GM23338 (cell line): ENCODE measurements around the gene DTNB. TPM values are rescaled to one million over a fixed set of nuclear protein-coding genes. Genes with fewer than 3 reads are reported as not detected.

Source experiments
- ATAC-seq: fragments of 200-7000 bp; cut with Tn5 transposase; 3 replicates; pipeline ENCODE4 v1.9.1; 2020
- DNase-seq: peaks from one replicate; pipeline ENCODE4 v3.0.0-alpha.2; 2015; ENCODE audit warnings: low spot score
- H2AFZ ChIP-seq: fragments of 200-600 bp; sonication (generic); 2 replicates; pipeline ENCODE4 v1.8.0; 2016; ENCODE audit warnings: antibody characterized with exemption, mild to moderate bottlenecking, moderate library complexity
- H3F3A ChIP-seq: fragments of 200-600 bp; sonication (generic); replicated peaks from 2 replicates; pipeline ENCODE4 v1.8.0; 2017; ENCODE audit warnings: antibody characterized with exemption, mixed run types, low read depth
- H3K27ac ChIP-seq: fragments of 200-600 bp; sonication (generic); 2 replicates; pipeline ENCODE4 v1.6.1; 2016; ENCODE audit warnings: low read depth
- H3K27me3 ChIP-seq: fragments of 200-600 bp; sonication (generic); 2 replicates; pipeline ENCODE4 v1.8.0; 2016; ENCODE audit warnings: mild to moderate bottlenecking, mixed run types, moderate library complexity; ENCODE audit not compliant: insufficient read depth
- H3K36me3 ChIP-seq: fragments of 200-600 bp; sonication (generic); 2 replicates; pipeline ENCODE4 v1.8.0; 2016; ENCODE audit warnings: mild to moderate bottlenecking; ENCODE audit not compliant: insufficient read depth
- H3K4me1 ChIP-seq: fragments of 200-600 bp; sonication (generic); 2 replicates; pipeline ENCODE4 v1.8.0; 2016; ENCODE audit warnings: mild to moderate bottlenecking, moderate library complexity; ENCODE audit not compliant: insufficient read depth
- H3K4me2 ChIP-seq: fragments of 200-600 bp; sonication (generic); 2 replicates; pipeline ENCODE4 v1.7.1; 2017; ENCODE audit warnings: mixed run types
- H3K4me3 ChIP-seq: fragments of 200-600 bp; sonication (generic); 2 replicates; pipeline ENCODE4 v1.6.1; 2016; ENCODE audit warnings: mixed run types
- H3K79me2 ChIP-seq: fragments of 200-600 bp; sonication (generic); replicated peaks from 2 replicates; pipeline ENCODE4 v1.8.0; 2017; ENCODE audit warnings: mild to moderate bottlenecking; ENCODE audit not compliant: insufficient read depth
- H3K9me2 ChIP-seq: fragments of 200-600 bp; sonication (generic); 2 replicates; pipeline ENCODE4 v1.8.0; 2017; ENCODE audit not compliant: insufficient read depth
- H4K20me1 ChIP-seq: fragments of 200-600 bp; sonication (generic); replicated peaks from 2 replicates; pipeline ENCODE4 v1.8.0; 2017; ENCODE audit warnings: mild to moderate bottlenecking; ENCODE audit not compliant: insufficient read depth
- H3K27ac Mint-ChIP-seq: 2 replicates; pipeline ENCODE4 v1.8.0; 2020; ENCODE audit warnings: inconsistent platforms, mild to moderate bottlenecking, moderate library complexity, mixed read lengths
- H3K27me3 Mint-ChIP-seq: 3 replicates; pipeline ENCODE4 v1.8.0; 2022; ENCODE audit warnings: low read depth, mild to moderate bottlenecking, moderate library complexity, mixed read lengths, inconsistent platforms; ENCODE audit not compliant: insufficient read depth, poor library complexity
- H3K36me3 Mint-ChIP-seq: 3 replicates; pipeline ENCODE4 v1.8.0; 2021; ENCODE audit warnings: low read depth, mild to moderate bottlenecking, inconsistent platforms, moderate library complexity, mixed read lengths
- H3K4me1 Mint-ChIP-seq: 3 replicates; pipeline ENCODE4 v1.8.0; 2020; ENCODE audit warnings: mild to moderate bottlenecking, inconsistent platforms, mixed read lengths
- H3K4me3 Mint-ChIP-seq: 3 replicates; pipeline ENCODE4 v1.8.0; 2021; ENCODE audit warnings: moderate library complexity, mild to moderate bottlenecking, inconsistent platforms, mixed read lengths
- H3K9me3 Mint-ChIP-seq: 3 replicates; pipeline ENCODE4 v1.8.0; 2020; ENCODE audit warnings: moderate library complexity, mild to moderate bottlenecking, inconsistent platforms, mixed read lengths
- CREB1 ChIP-seq: fragments of 250-450 bp; sonication (Bioruptor Pico); IDR thresholded peaks from 2 replicates; pipeline ENCODE4 v1.5.0; 2020; ENCODE audit warnings: low read depth, mild to moderate bottlenecking, moderate library complexity
- ETS1 ChIP-seq: IDR thresholded peaks from 2 replicates; pipeline ENCODE4 v1.6.1; 2016; ENCODE audit warnings: antibody characterized with exemption
- EZH2 ChIP-seq: fragments of 200-600 bp; sonication (generic); IDR thresholded peaks from one replicate; pipeline ENCODE4 v1.8.0; 2017; ENCODE audit warnings: antibody characterized with exemption, mild to moderate bottlenecking, low read depth; ENCODE audit not compliant: unreplicated experiment
- EZH2phosphoT487 ChIP-seq: fragments of 200-600 bp; sonication (generic); IDR thresholded peaks from one replicate; pipeline ENCODE4 v1.8.1; 2018; ENCODE audit warnings: antibody characterized with exemption; ENCODE audit not compliant: unreplicated experiment
- JUNB ChIP-seq: IDR thresholded peaks from one replicate; pipeline ENCODE4 v1.6.1; 2016; ENCODE audit warnings: antibody characterized with exemption; ENCODE audit not compliant: unreplicated experiment
- NANOG ChIP-seq: IDR thresholded peaks from 2 replicates; pipeline ENCODE4 v1.6.1; 2016; ENCODE audit warnings: antibody characterized with exemption, borderline replicate concordance
- POLR2AphosphoS5 ChIP-seq: IDR thresholded peaks from 2 replicates; pipeline ENCODE4 v1.6.1; 2016; ENCODE audit warnings: antibody characterized with exemption, low read depth
- ZNF331 ChIP-seq: fragments of 250-450 bp; sonication (Bioruptor Pico); IDR thresholded peaks from 2 replicates; pipeline ENCODE4 v1.5.0; 2020; ENCODE audit warnings: low read depth, mild to moderate bottlenecking, moderate library complexity
- polyA plus RNA-seq: library from polyadenylated mRNA; unstranded; fragments of >200 nt; fragmentation: Nextera tagmentation; extraction: Ambion mirVana; gene quantifications from 2 replicates; pipeline ENCODE4 v1.2.1, GENCODE V29; 2016
- total RNA-seq: library from RNA; depleted of rRNA; stranded (reverse); fragments of >200 nt; shearing (Covaris generic); gene quantifications from 2 replicates; pipeline ENCODE4 v1.2.3, GENCODE V29; 2014
- TF ChIP-seq, protein P1 (sequence below): fragments of 250-450 bp; sonication (Bioruptor Pico); IDR thresholded peaks from 2 replicates; pipeline ENCODE4 v1.5.0; 2020; ENCODE audit warnings: mild to moderate bottlenecking, moderate library complexity
- TF ChIP-seq, protein P2 (sequence below), 2 experiments: fragments of 200-600 bp in 1 of 2; sonication (generic) in 1 of 2; conservative IDR thresholded peaks; 2 replicates each; pipeline versions ENCODE4 v1.5.1 to v1.6.1; 2016 to 2017; ENCODE audit warnings: antibody characterized with exemption in 2 of 2, low read depth in 2 of 2, mild to moderate bottlenecking in 2 of 2, moderate library complexity in 1 of 2
- TF ChIP-seq, protein P3 (sequence below): IDR thresholded peaks from one replicate; pipeline ENCODE4 v1.6.1; 2018; ENCODE audit warnings: antibody characterized with exemption; ENCODE audit not compliant: unreplicated experiment

The DTNB gene
- total and polyA plus RNA-seq, 2 experiments from 2014 or later: 22.1 to 29.4 TPM

DNA sequence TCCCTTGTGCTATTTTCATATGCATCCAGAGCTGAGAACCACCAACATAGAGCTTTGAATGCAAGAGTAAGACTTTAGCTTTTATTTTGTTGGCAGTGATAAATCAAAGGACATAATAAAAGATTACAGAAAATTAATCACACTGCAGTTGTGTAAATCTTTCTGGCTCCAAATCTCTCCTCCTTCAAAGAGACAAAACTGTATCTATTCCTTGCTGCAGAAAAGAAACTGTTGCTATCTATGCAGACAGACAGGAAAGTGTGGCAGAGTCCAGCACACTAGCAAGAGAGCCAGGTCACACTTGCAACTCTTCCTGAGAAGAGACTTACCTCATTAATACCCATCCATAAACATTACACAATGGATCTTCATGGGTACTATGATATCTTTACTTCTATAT, 57.5 kb downstream of the DTNB start:
- H3K4me2 ChIP-seq: peak overlapping the region; percentile 70
- TF ChIP-seq NANOG (no peak), CREB1 (CRISPR knock-in tag) (no peak), ZNF331 (CRISPR knock-in tag) (no peak), EZH2 (no peak), POLR2AphosphoS5 (no peak), EZH2phosphoT487 (no peak), ETS1 (no peak), JUNB (no peak)
- TF ChIP-seq, protein P1, sequence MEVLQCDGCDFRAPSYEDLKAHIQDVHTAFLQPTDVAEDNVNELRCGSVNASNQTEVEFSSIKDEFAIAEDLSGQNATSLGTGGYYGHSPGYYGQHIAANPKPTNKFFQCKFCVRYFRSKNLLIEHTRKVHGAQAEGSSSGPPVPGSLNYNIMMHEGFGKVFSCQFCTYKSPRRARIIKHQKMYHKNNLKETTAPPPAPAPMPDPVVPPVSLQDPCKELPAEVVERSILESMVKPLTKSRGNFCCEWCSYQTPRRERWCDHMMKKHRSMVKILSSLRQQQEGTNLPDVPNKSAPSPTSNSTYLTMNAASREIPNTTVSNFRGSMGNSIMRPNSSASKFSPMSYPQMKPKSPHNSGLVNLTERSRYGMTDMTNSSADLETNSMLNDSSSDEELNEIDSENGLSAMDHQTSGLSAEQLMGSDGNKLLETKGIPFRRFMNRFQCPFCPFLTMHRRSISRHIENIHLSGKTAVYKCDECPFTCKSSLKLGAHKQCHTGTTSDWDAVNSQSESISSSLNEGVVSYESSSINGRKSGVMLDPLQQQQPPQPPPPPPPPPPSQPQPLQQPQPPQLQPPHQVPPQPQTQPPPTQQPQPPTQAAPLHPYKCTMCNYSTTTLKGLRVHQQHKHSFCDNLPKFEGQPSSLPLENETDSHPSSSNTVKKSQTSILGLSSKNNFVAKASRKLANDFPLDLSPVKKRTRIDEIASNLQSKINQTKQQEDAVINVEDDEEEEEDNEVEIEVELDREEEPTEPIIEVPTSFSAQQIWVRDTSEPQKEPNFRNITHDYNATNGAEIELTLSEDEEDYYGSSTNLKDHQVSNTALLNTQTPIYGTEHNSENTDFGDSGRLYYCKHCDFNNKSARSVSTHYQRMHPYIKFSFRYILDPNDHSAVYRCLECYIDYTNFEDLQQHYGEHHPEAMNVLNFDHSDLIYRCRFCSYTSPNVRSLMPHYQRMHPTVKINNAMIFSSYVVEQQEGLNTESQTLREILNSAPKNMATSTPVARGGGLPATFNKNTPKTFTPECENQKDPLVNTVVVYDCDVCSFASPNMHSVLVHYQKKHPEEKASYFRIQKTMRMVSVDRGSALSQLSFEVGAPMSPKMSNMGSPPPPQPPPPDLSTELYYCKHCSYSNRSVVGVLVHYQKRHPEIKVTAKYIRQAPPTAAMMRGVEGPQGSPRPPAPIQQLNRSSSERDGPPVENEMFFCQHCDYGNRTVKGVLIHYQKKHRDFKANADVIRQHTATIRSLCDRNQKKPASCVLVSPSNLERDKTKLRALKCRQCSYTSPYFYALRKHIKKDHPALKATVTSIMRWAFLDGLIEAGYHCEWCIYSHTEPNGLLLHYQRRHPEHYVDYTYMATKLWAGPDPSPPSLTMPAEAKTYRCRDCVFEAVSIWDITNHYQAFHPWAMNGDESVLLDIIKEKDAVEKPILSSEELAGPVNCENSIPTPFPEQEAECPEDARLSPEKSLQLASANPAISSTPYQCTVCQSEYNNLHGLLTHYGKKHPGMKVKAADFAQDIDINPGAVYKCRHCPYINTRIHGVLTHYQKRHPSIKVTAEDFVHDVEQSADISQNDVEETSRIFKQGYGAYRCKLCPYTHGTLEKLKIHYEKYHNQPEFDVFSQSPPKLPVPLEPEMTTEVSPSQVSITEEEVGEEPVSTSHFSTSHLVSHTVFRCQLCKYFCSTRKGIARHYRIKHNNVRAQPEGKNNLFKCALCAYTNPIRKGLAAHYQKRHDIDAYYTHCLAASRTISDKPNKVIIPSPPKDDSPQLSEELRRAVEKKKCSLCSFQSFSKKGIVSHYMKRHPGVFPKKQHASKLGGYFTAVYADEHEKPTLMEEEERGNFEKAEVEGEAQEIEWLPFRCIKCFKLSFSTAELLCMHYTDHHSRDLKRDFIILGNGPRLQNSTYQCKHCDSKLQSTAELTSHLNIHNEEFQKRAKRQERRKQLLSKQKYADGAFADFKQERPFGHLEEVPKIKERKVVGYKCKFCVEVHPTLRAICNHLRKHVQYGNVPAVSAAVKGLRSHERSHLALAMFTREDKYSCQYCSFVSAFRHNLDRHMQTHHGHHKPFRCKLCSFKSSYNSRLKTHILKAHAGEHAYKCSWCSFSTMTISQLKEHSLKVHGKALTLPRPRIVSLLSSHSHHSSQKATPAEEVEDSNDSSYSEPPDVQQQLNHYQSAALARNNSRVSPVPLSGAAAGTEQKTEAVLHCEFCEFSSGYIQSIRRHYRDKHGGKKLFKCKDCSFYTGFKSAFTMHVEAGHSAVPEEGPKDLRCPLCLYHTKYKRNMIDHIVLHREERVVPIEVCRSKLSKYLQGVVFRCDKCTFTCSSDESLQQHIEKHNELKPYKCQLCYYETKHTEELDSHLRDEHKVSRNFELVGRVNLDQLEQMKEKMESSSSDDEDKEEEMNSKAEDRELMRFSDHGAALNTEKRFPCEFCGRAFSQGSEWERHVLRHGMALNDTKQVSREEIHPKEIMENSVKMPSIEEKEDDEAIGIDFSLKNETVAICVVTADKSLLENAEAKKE: no peak
- TF ChIP-seq, protein P2, sequence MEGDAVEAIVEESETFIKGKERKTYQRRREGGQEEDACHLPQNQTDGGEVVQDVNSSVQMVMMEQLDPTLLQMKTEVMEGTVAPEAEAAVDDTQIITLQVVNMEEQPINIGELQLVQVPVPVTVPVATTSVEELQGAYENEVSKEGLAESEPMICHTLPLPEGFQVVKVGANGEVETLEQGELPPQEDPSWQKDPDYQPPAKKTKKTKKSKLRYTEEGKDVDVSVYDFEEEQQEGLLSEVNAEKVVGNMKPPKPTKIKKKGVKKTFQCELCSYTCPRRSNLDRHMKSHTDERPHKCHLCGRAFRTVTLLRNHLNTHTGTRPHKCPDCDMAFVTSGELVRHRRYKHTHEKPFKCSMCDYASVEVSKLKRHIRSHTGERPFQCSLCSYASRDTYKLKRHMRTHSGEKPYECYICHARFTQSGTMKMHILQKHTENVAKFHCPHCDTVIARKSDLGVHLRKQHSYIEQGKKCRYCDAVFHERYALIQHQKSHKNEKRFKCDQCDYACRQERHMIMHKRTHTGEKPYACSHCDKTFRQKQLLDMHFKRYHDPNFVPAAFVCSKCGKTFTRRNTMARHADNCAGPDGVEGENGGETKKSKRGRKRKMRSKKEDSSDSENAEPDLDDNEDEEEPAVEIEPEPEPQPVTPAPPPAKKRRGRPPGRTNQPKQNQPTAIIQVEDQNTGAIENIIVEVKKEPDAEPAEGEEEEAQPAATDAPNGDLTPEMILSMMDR (conservative IDR thresholded peaks at IDR 0.05; ENCODE audit: low read depth in 2 of 2): no peak
- TF ChIP-seq, protein P3, sequence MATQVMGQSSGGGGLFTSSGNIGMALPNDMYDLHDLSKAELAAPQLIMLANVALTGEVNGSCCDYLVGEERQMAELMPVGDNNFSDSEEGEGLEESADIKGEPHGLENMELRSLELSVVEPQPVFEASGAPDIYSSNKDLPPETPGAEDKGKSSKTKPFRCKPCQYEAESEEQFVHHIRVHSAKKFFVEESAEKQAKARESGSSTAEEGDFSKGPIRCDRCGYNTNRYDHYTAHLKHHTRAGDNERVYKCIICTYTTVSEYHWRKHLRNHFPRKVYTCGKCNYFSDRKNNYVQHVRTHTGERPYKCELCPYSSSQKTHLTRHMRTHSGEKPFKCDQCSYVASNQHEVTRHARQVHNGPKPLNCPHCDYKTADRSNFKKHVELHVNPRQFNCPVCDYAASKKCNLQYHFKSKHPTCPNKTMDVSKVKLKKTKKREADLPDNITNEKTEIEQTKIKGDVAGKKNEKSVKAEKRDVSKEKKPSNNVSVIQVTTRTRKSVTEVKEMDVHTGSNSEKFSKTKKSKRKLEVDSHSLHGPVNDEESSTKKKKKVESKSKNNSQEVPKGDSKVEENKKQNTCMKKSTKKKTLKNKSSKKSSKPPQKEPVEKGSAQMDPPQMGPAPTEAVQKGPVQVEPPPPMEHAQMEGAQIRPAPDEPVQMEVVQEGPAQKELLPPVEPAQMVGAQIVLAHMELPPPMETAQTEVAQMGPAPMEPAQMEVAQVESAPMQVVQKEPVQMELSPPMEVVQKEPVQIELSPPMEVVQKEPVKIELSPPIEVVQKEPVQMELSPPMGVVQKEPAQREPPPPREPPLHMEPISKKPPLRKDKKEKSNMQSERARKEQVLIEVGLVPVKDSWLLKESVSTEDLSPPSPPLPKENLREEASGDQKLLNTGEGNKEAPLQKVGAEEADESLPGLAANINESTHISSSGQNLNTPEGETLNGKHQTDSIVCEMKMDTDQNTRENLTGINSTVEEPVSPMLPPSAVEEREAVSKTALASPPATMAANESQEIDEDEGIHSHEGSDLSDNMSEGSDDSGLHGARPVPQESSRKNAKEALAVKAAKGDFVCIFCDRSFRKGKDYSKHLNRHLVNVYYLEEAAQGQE: no peak
- H3F3A ChIP-seq: no peaks in the 10 kb centered on the region
- H3K9me2 ChIP-seq: no peaks in the 10 kb centered on the region
- H4K20me1 ChIP-seq: no peaks in the 10 kb centered on the region
- H3K27me3 ChIP-seq: no peaks in the 10 kb centered on the region
- H2AFZ ChIP-seq: no peak overlapping the region
- H3K4me3 Mint-ChIP-seq: no peak overlapping the region
- H3K27ac Mint-ChIP-seq: peak overlapping the region; percentile 19; the same call in 1 of the 2 replicates
- H3K36me3 Mint-ChIP-seq: peaks cover 9% of the 10 kb centered on the region
- H3K27ac ChIP-seq: peak overlapping the region; percentile 17; the same call in 1 of the 2 replicates
- peaks cover 19% of the 10 kb centered on the region for H3K4me1 Mint-ChIP-seq
- peaks cover 21% of the 10 kb centered on the region for H3K4me1 ChIP-seq
- ATAC-seq (peak; percentile 29; the same call in 2 of the 3 replicates), DNase-seq (no peak)
- H3K27me3 Mint-ChIP-seq: no peaks in the 10 kb centered on the region
- no peaks in the 10 kb centered on the region for H3K9me3 Mint-ChIP-seq
- H3K79me2 ChIP-seq: no peaks in the 10 kb centered on the region; the same call in none of the 2 replicates
- H3K4me3 ChIP-seq: 0 out of 2 replicates have a peak overlapping the region, but pooled peaks have one; percentile 0
- H3K36me3 ChIP-seq: no peaks in the 10 kb centered on the region
